Natural killer cell (primary cell): ENCODE results near the gene TPT1. TPM values are rescaled to one million over a fixed set of nuclear protein-coding genes. Genes with fewer than 3 reads are reported as not detected.
"Not testable (repeated sequence)": the region's sequence is repeated elsewhere in the genome, so short reads cannot be mapped to it uniquely, and the experiment has no call there.

Source experiments
- ATAC-seq, 3 donors: fragments of 150-1000 bp in 2 of 3; fragments of 200-7000 bp in 1 of 3; cut with Tn5 transposase; 1 replicate in 1 of 3; 2 replicates in 2 of 3; pipeline ENCODE4 v1.10.0; 2021; ENCODE audit warnings: mild to moderate bottlenecking in 2 of 3, moderate library complexity in 2 of 3
- DNase-seq, 2 donors: peaks; one replicate each; pipeline versions ENCODE4 v3.0.0 to v3.0.0-alpha.2; 2013 to 2021; ENCODE audit warnings: mixed read lengths in 1 of 2
- H3K27ac ChIP-seq: one replicate; pipeline ENCODE4 v1.5.1; 2013; ENCODE audit warnings: mild to moderate bottlenecking, low read length
- H3K27me3 ChIP-seq: one replicate; pipeline ENCODE4 v1.6.1; 2013; ENCODE audit warnings: low read length; ENCODE audit not compliant: control insufficient read depth, insufficient read depth
- H3K36me3 ChIP-seq: one replicate; pipeline ENCODE4 v1.6.1; 2013; ENCODE audit warnings: low read length; ENCODE audit not compliant: control insufficient read depth, insufficient read depth
- H3K4me1 ChIP-seq: one replicate; pipeline ENCODE4 v1.6.1; 2013; ENCODE audit warnings: low read length; ENCODE audit not compliant: control insufficient read depth, insufficient read depth
- H3K4me3 ChIP-seq: one replicate; pipeline ENCODE4 v1.5.1; 2013; ENCODE audit warnings: low read length
- H3K9me3 ChIP-seq: one replicate; pipeline ENCODE4 v1.6.1; 2013; ENCODE audit warnings: low read length; ENCODE audit not compliant: control insufficient read depth, insufficient read depth
- H3K27ac Mint-ChIP-seq, 2 donors: one replicate each; pipeline ENCODE4 v1.8.0; 2022; ENCODE audit warnings: mild to moderate bottlenecking in 2 of 2, mixed read lengths in 2 of 2, moderate library complexity in 1 of 2
- H3K27me3 Mint-ChIP-seq, 2 donors: one replicate each; pipeline ENCODE4 v1.8.0; 2022; ENCODE audit warnings: low read depth in 2 of 2, mixed read lengths in 2 of 2
- H3K36me3 Mint-ChIP-seq: one replicate; pipeline ENCODE4 v1.8.0; 2022; ENCODE audit warnings: mixed read lengths
- H3K4me1 Mint-ChIP-seq, 2 donors: one replicate each; pipeline ENCODE4 v1.8.0; 2022; ENCODE audit warnings: mixed read lengths in 2 of 2
- H3K4me3 Mint-ChIP-seq: one replicate; pipeline ENCODE4 v1.8.0; 2022; ENCODE audit warnings: mild to moderate bottlenecking, moderate library complexity, mixed read lengths
- H3K9me3 Mint-ChIP-seq, 2 donors: one replicate each; pipeline ENCODE4 v1.8.0; 2022; ENCODE audit warnings: mixed read lengths in 2 of 2
- CTCF ChIP-seq: fragments of 200-600 bp; IDR thresholded peaks from one replicate; pipeline ENCODE4 v1.8.0; 2022; ENCODE audit warnings: antibody characterized with exemption
- WGBS: methylation state at CpG from one replicate; pipeline ENCODE4 v1.1.7; 2013; ENCODE audit warnings: missing lambda C conversion rate; ENCODE audit not compliant: insufficient coverage; 5-methylcytosine and 5-hydroxymethylcytosine counted together
- intact Hi-C: fragments of 100-400 bp; cut with micrococcal nuclease; formaldehyde crosslinking; loops from one replicate; pipeline ENCODE4 v1.14.2; 2022
- total RNA-seq, 4 donors: library from RNA; stranded (reverse); fragments of 120-200 nt in 1 of 4; gene quantifications; one replicate each; pipeline versions ENCODE4 v1.2.3 to v1.2.4, GENCODE V29; 2013 to 2022

Gene TPT1
- total RNA-seq, 3 donors from 2014 or later (not counting 1 experiment from before 2014, with no cell fraction given): 2,606 to 3,166 (median 3,085) TPM

- DNase-seq, H3K27me3 Mint-ChIP-seq, H3K27ac Mint-ChIP-seq, intact Hi-C loops, H3K4me3 ChIP-seq, H3K27me3 ChIP-seq, H3K36me3 Mint-ChIP-seq, H3K9me3 ChIP-seq, H3K9me3 Mint-ChIP-seq, H3K27ac ChIP-seq, ATAC-seq: not testable (repeated sequence)
- peaks cover 13% of the 10 kb centered on the region for H3K4me1 ChIP-seq
- H3K36me3 ChIP-seq: peaks cover 30% of the 10 kb centered on the region
- Mint-ChIP-seq H3K4me1 (peaks cover 29 to 38% of the 10 kb centered on the region in 2 donors), H3K4me3 (peak overlapping the region; percentile 52)
- 97% methylated on average over 9 of the region's 9 CpGs for WGBS
These were observed 2.1 kb upstream of the TPT1 start for GRCh38 chr13:45343102-45343501.

GRCh38 chr13:45342668-45343067, 1.7 kb upstream of the TPT1 start:
- intact Hi-C loops: not testable (repeated sequence)

GRCh38 chr13:45341799-45342500, 967 bp upstream of the TPT1 start:
- H3K27me3 Mint-ChIP-seq: no peaks in the 10 kb centered on the region
- H3K36me3 Mint-ChIP-seq: peaks cover 19% of the 10 kb centered on the region

More at GRCh38 chr13:45342668-45343067, 1.7 kb upstream of the TPT1 start:
- not testable (repeated sequence) for H3K9me3 Mint-ChIP-seq, H3K27me3 ChIP-seq, H3K4me3 ChIP-seq, DNase-seq, H3K9me3 ChIP-seq, H3K27ac ChIP-seq, ATAC-seq, H3K27me3 Mint-ChIP-seq
- peak overlapping the region; percentile 52 for H3K4me3 Mint-ChIP-seq
- peaks cover 12% of the 10 kb centered on the region for H3K36me3 Mint-ChIP-seq
- WGBS: 98% methylated on average over 9 of the region's 14 CpGs
- H3K4me1 Mint-ChIP-seq: peaks cover 31 to 41% of the 10 kb centered on the region in 2 donors
- H3K27ac Mint-ChIP-seq: peak overlapping the region; percentile 72 to 98
- Histone ChIP-seq H3K4me1 (peaks cover 15% of the 10 kb centered on the region), H3K36me3 (peaks cover 34% of the 10 kb centered on the region)

GRCh38 chr13:45340422-45341033, 455 bp downstream of the TPT1 start:
- peaks cover 52 to 61% of the 10 kb centered on the region in 2 donors for H3K4me1 Mint-ChIP-seq

More at GRCh38 chr13:45341799-45342500, 967 bp upstream of the TPT1 start:
- intact Hi-C loops: loop anchor here (1.0 kb wide), 3 partner anchors 25 to 122 kb away; partner anchors contain the start of gene COG3
- H3K36me3 ChIP-seq: peaks cover 38% of the 10 kb centered on the region
- peak in 1 of 2 donors; percentile 26 for DNase-seq
- H3K4me1 ChIP-seq: peaks cover 15% of the 10 kb centered on the region
- peak overlapping the region; percentile 83 for H3K27ac ChIP-seq
- peak overlapping the region; percentile 82 for H3K4me3 ChIP-seq
- 34% methylated on average over 17 of the region's 17 CpGs for WGBS
- H3K27ac Mint-ChIP-seq: peak overlapping the region; percentile 72 to 98
- no peaks in the 10 kb centered on the region for H3K9me3 ChIP-seq
- ATAC-seq: no peak
- H3K4me1 Mint-ChIP-seq: peaks cover 39 to 48% of the 10 kb centered on the region in 2 donors
- H3K4me3 Mint-ChIP-seq: peak overlapping the region; percentile 94
- H3K9me3 Mint-ChIP-seq: no peaks in the 10 kb centered on the region
- no peak for TF ChIP-seq CTCF
- no peaks in the 10 kb centered on the region for H3K27me3 ChIP-seq

More at GRCh38 chr13:45340422-45341033, 455 bp downstream of the TPT1 start:
- Mint-ChIP-seq H3K4me3 (peak overlapping the region; percentile 94), H3K27ac (peak overlapping the region; percentile 72 to 98), H3K36me3 (peaks cover 27% of the 10 kb centered on the region), H3K9me3 (no peaks in the 10 kb centered on the region), H3K27me3 (no peaks in the 10 kb centered on the region)
- peak; percentile 60 for TF ChIP-seq CTCF
- no peaks in the 10 kb centered on the region for H3K9me3 ChIP-seq
- H3K4me1 ChIP-seq: peaks cover 24% of the 10 kb centered on the region
- peak; percentile 46 to 66 (median 51) for ATAC-seq
- H3K27ac ChIP-seq: peak overlapping the region; percentile 95
- no peaks in the 10 kb centered on the region for H3K27me3 ChIP-seq
- intact Hi-C loops: loop anchor here (1.0 kb wide), 3 partner anchors 27 to 124 kb away; partner anchors contain the start of gene COG3
- H3K36me3 ChIP-seq: peaks cover 52% of the 10 kb centered on the region
- WGBS: under 1% methylated on average over 60 of the region's 64 CpGs
- H3K4me3 ChIP-seq: peak overlapping the region; percentile 78
- DNase-seq: peak; percentile 78 to 90
